HepG2 (cell line): ENCODE measurements around the gene SNRPD1. TPM values are rescaled to one million over a fixed set of nuclear protein-coding genes. Genes with fewer than 3 reads are reported as not detected.

Experiments used
- AGO2 ChIP-seq: fragments of 200-400 bp; formaldehyde crosslinking; optimal IDR thresholded peaks from 2 replicates; pipeline ENCODE3; 2017; ENCODE audit warnings: mild to moderate bottlenecking, low read depth, low read length, moderate library complexity
- ERF ChIP-seq: IDR thresholded peaks from 2 replicates; pipeline ENCODE4 v1.6.1; 2018; ENCODE audit warnings: missing biosample characterization, missing genetic modification reagents
- HNRNPLL ChIP-seq: fragments of 200-400 bp; formaldehyde crosslinking; IDR thresholded peaks from 2 replicates; pipeline ENCODE4 v1.6.1; 2017; ENCODE audit warnings: mild to moderate bottlenecking, low read depth, low read length; ENCODE audit not compliant: poor library complexity, severe bottlenecking
- KLF11 ChIP-seq: IDR thresholded peaks from 2 replicates; pipeline ENCODE4 v1.6.1; 2016; ENCODE audit warnings: missing compliant biosample characterization
- MAFK ChIP-seq, 2 experiments: IDR thresholded peaks in 1 of 2; conservative IDR thresholded peaks in 1 of 2; 2 replicates each; pipeline ENCODE4 v1.6.1; 2011; ENCODE audit warnings: improper control_type of control experiment in 2 of 2, low read length in 2 of 2
- MZF1 ChIP-seq: sonication (generic); formaldehyde crosslinking; IDR thresholded peaks from 2 replicates; pipeline ENCODE4 v1.8.1; 2023; ENCODE audit warnings: mild to moderate bottlenecking, missing genetic modification reagents, borderline replicate concordance
- NFYC ChIP-seq: IDR thresholded peaks from 2 replicates; pipeline ENCODE4 v1.6.1; 2016; ENCODE audit warnings: missing genetic modification reagents, missing compliant biosample characterization
- PHB2 ChIP-seq: fragments of 450-650 bp; IDR thresholded peaks from 2 replicates; pipeline ENCODE4 v1.6.1; 2018; ENCODE audit not compliant: partially characterized antibody
- RFXANK ChIP-seq: IDR thresholded peaks from 2 replicates; pipeline ENCODE4 v1.6.1; 2016
- TARDBP ChIP-seq: sonication (generic); formaldehyde crosslinking; IDR thresholded peaks from 2 replicates; pipeline ENCODE4 v1.8.0; 2022; ENCODE audit warnings: mild to moderate bottlenecking, missing genetic modification reagents
- ZBTB3 ChIP-seq: sonication (generic); formaldehyde crosslinking; IDR thresholded peaks from 2 replicates; pipeline ENCODE4 v1.4.0; 2020; ENCODE audit warnings: low read depth, mild to moderate bottlenecking, moderate library complexity, missing genetic modification reagents, borderline replicate concordance
- ZNF253 ChIP-seq: sonication (generic); formaldehyde crosslinking; IDR thresholded peaks from 2 replicates; pipeline ENCODE4 v1.8.0; 2022; ENCODE audit warnings: mild to moderate bottlenecking, missing genetic modification reagents, borderline replicate concordance
- ZNF558 ChIP-seq: sonication (generic); formaldehyde crosslinking; IDR thresholded peaks from 2 replicates; pipeline ENCODE4 v1.9.0; 2022; ENCODE audit warnings: mild to moderate bottlenecking, missing genetic modification reagents, borderline replicate concordance
- ZNF616 ChIP-seq: sonication (generic); formaldehyde crosslinking; IDR thresholded peaks from 2 replicates; pipeline ENCODE4 v1.5.0; 2020; ENCODE audit warnings: low read depth, mild to moderate bottlenecking, missing genetic modification reagents
- ZNF639 ChIP-seq: conservative IDR thresholded peaks from 2 replicates; pipeline ENCODE4 v1.6.1; 2018; ENCODE audit warnings: missing genetic modification reagents
- ZNF687 ChIP-seq: sonication (generic); formaldehyde crosslinking; IDR thresholded peaks from 2 replicates; pipeline ENCODE4 v1.5.1; 2020; ENCODE audit warnings: mild to moderate bottlenecking, missing genetic modification reagents, moderate library complexity
- polyA plus RNA-seq, 8 experiments: library from polyadenylated mRNA; depleted of rRNA in 3 of 8; stranded (reverse) in 7 of 8; unstranded in 1 of 8; fragments of >200 nt; fragmentation: Illumina TruSeq in 4 of 8; extraction: Trizol in 4 of 8; gene quantifications; 2 replicates each; pipeline versions ENCODE4 v1.2.1 to v1.2.3, GENCODE V29; 2011 to 2016; ENCODE audit warnings: low read depth in 4 of 8, missing spikeins in 1 of 8, mixed read lengths in 1 of 8; ENCODE audit not compliant: insufficient read depth in 1 of 8
- total RNA-seq, 5 experiments: library from RNA; depleted of rRNA; stranded (reverse); fragments of >200 nt; fragmentation: Illumina TruSeq; extraction: Trizol; gene quantifications; 2 replicates each; pipeline ENCODE4 v1.2.3, GENCODE V29; 2016; ENCODE audit warnings: low read depth in 1 of 5
- TF ChIP-seq, protein P1 (sequence below): sonication (generic); formaldehyde crosslinking; IDR thresholded peaks from 2 replicates; pipeline ENCODE4 v1.4.0; 2020; ENCODE audit warnings: mild to moderate bottlenecking, missing genetic modification reagents
- TF ChIP-seq, protein P2 (sequence below): sonication (generic); formaldehyde crosslinking; IDR thresholded peaks from 2 replicates; pipeline ENCODE4 v1.8.1; 2022; ENCODE audit warnings: mild to moderate bottlenecking, missing genetic modification reagents
- TF ChIP-seq, protein P3 (sequence below): sonication (generic); formaldehyde crosslinking; IDR thresholded peaks from 2 replicates; pipeline ENCODE4 v1.4.0; 2020; ENCODE audit warnings: missing genetic modification reagents

The SNRPD1 gene
- total and polyA plus RNA-seq, 2 of the 13 experiments (the other 11 are each of a cell fraction or from before 2014, with no cell fraction given) = 22.7 to 275 TPM

DNA sequence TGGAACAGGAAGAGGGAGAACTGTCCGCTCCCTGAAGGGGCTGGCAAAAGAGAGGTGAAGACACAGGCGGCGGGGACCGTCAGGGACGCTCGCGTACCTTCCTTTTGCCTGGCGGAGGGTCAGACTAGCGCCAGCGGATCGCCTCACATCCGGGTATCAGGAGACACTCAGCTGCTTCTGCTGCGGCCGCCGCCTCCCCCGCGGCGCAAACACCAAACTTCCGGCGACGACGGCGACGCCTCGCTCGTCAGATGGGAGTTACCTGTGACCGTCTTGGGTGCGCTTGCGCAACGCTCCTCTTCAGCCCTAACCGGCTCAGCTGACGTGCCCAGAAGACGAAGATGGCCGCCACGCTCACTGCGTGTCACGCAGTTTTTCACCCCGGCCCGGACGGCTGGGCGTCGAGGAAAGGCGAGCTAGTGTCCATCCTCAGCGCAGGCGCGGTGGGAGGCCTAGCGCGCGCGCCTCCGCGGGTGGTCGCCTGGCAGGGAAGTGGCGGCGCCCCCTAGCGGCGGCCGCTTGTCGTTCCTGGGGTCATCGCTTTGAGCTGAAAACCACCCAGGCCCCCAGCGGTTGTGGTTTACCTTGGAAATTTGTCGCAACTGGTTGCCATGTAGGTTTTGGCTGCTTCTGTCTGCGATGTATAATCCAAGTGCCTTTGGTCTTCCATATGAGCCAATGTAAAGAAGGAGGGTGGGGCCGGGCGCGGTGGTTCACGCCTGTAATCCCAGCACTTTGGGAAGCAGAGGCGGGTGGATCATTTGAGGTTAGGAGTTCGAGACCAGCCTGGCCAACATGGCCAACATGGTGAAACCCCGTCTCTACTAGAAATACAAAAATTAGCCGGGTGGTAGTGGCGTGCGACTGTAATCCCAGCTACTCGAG, 11.3 kb upstream of the SNRPD1 start, which contains the start of gene ESCO1 (continued):
- TF ChIP-seq, protein P1, sequence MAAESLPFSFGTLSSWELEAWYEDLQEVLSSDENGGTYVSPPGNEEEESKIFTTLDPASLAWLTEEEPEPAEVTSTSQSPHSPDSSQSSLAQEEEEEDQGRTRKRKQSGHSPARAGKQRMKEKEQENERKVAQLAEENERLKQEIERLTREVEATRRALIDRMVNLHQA = no peak; the same call in 1 of the 2 replicates
- TF ChIP-seq MZF1 (CRISPR knock-in tag) (no peak), AGO2 (peak; percentile 36), PHB2 (no peak), ERF (CRISPR knock-in tag) (peak; percentile 98), ZNF687 (CRISPR knock-in tag) (peak; percentile 98), ZNF616 (peak; percentile 80; the same call in 1 of the 2 replicates), ZNF558 (CRISPR knock-in tag) (peak; percentile 85; the same call in 1 of the 2 replicates), ZBTB3 (CRISPR knock-in tag) (peak; percentile 25; the same call in 1 of the 2 replicates), ZNF639 (peak; percentile 62), ZNF253 (CRISPR knock-in tag) (peak; percentile 92; the same call in 1 of the 2 replicates), NFYC (CRISPR knock-in tag) (0 out of 2 replicates have a peak, but pooled peaks have one; percentile 36), KLF11 (CRISPR knock-in tag) (peak; percentile 90; the same call in 1 of the 2 replicates), TARDBP (CRISPR knock-in tag) (peak; percentile 84), RFXANK (peak; percentile 95; the same call in 1 of the 2 replicates), HNRNPLL (peak; percentile 94), MAFK (conservative IDR thresholded peaks at IDR 0.05 in 1 of 2, IDR thresholded peaks at IDR 0.05 in 1 of 2; ENCODE audit: low read length in 2 of 2) (no peak)
- TF ChIP-seq, protein P2, sequence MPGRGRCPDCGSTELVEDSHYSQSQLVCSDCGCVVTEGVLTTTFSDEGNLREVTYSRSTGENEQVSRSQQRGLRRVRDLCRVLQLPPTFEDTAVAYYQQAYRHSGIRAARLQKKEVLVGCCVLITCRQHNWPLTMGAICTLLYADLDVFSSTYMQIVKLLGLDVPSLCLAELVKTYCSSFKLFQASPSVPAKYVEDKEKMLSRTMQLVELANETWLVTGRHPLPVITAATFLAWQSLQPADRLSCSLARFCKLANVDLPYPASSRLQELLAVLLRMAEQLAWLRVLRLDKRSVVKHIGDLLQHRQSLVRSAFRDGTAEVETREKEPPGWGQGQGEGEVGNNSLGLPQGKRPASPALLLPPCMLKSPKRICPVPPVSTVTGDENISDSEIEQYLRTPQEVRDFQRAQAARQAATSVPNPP = peak; percentile 80
- TF ChIP-seq, protein P3, sequence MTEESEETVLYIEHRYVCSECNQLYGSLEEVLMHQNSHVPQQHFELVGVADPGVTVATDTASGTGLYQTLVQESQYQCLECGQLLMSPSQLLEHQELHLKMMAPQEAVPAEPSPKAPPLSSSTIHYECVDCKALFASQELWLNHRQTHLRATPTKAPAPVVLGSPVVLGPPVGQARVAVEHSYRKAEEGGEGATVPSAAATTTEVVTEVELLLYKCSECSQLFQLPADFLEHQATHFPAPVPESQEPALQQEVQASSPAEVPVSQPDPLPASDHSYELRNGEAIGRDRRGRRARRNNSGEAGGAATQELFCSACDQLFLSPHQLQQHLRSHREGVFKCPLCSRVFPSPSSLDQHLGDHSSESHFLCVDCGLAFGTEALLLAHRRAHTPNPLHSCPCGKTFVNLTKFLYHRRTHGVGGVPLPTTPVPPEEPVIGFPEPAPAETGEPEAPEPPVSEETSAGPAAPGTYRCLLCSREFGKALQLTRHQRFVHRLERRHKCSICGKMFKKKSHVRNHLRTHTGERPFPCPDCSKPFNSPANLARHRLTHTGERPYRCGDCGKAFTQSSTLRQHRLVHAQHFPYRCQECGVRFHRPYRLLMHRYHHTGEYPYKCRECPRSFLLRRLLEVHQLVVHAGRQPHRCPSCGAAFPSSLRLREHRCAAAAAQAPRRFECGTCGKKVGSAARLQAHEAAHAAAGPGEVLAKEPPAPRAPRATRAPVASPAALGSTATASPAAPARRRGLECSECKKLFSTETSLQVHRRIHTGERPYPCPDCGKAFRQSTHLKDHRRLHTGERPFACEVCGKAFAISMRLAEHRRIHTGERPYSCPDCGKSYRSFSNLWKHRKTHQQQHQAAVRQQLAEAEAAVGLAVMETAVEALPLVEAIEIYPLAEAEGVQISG (CRISPR knock-in tag) = peak; percentile 96
